Loucy (cell line): ENCODE measurements around the gene GAS2L2.

ENCODE experiments used
- H2AFZ ChIP-seq: fragments of 200-600 bp; sonication (generic); 2 replicates; pipeline ENCODE4 v1.6.0; 2016; ENCODE audit warnings: antibody characterized with exemption, mild to moderate bottlenecking, low read length, moderate library complexity
- H3F3A ChIP-seq: fragments of 200-600 bp; 2 replicates; pipeline ENCODE4 v1.6.0; 2016; ENCODE audit warnings: antibody characterized with exemption, low read depth, mild to moderate bottlenecking
- H3K27me3 ChIP-seq: fragments of 200-600 bp; sonication (generic); 2 replicates; pipeline ENCODE4 v1.6.1; 2014; ENCODE audit warnings: low read length, mild to moderate bottlenecking; ENCODE audit not compliant: insufficient read depth, poor library complexity, severe bottlenecking
- H3K36me3 ChIP-seq: fragments of 200-600 bp; sonication (generic); 2 replicates; pipeline ENCODE4 v1.6.1; 2016; ENCODE audit warnings: low read length; ENCODE audit not compliant: insufficient read depth
- H3K4me1 ChIP-seq: fragments of 200-600 bp; sonication (generic); 2 replicates; pipeline ENCODE4 v1.5.1; 2014; ENCODE audit warnings: low read length, mild to moderate bottlenecking; ENCODE audit not compliant: insufficient read depth, poor library complexity, severe bottlenecking
- H3K4me2 ChIP-seq: fragments of 200-600 bp; sonication (generic); 2 replicates; pipeline ENCODE4 v1.6.0; 2014; ENCODE audit warnings: antibody characterized with exemption, low read length, low read depth, mild to moderate bottlenecking; ENCODE audit not compliant: poor library complexity, severe bottlenecking
- H3K4me3 ChIP-seq: fragments of 200-600 bp; sonication (generic); 2 replicates; pipeline ENCODE4 v1.5.1; 2014; ENCODE audit warnings: low read length, mild to moderate bottlenecking, mixed read lengths; ENCODE audit not compliant: poor library complexity, severe bottlenecking
- H3K79me2 ChIP-seq: fragments of 200-600 bp; sonication (generic); 2 replicates; pipeline ENCODE4 v1.6.1; 2014; ENCODE audit warnings: low read length; ENCODE audit not compliant: insufficient read depth
- H3K9ac ChIP-seq: fragments of 200-600 bp; sonication (generic); 2 replicates; pipeline ENCODE4 v1.6.0; 2014; ENCODE audit warnings: mild to moderate bottlenecking, low read depth, low read length, moderate library complexity; ENCODE audit not compliant: poor library complexity, severe bottlenecking
- H3K9me2 ChIP-seq: fragments of 200-600 bp; sonication (generic); replicated peaks from 2 replicates; pipeline ENCODE4 v1.6.1; 2016; ENCODE audit warnings: low read depth, low read length, mixed read lengths
- H3K9me3 ChIP-seq: fragments of 200-600 bp; sonication (generic); 2 replicates; pipeline ENCODE4 v1.6.1; 2014; ENCODE audit warnings: mild to moderate bottlenecking, antibody characterized with exemption, low read length, low read depth; ENCODE audit not compliant: insufficient read depth
- H4K20me1 ChIP-seq: fragments of 200-600 bp; sonication (generic); 2 replicates; pipeline ENCODE4 v1.6.0; 2014; ENCODE audit warnings: antibody characterized with exemption, low read length, mild to moderate bottlenecking; ENCODE audit not compliant: insufficient read depth, poor library complexity, severe bottlenecking
- EZH2phosphoT487 ChIP-seq: fragments of 200-600 bp; IDR thresholded peaks from 2 replicates; pipeline ENCODE4 v1.6.1; 2018; ENCODE audit warnings: antibody characterized with exemption, mild to moderate bottlenecking, moderate library complexity, borderline replicate concordance
- TF ChIP-seq, protein P1 (sequence below): fragments of 200-600 bp; sonication (generic); conservative IDR thresholded peaks from 2 replicates; pipeline ENCODE4 v1.5.1; 2014; ENCODE audit warnings: mild to moderate bottlenecking, antibody characterized with exemption, low read length

Gene GAS2L2

GRCh38 chr17:35795871-35796265 is 42.8 kb upstream of the GAS2L2 start:
- Histone ChIP-seq H2AFZ (peak overlapping the region; percentile 63; the same call in 1 of the 2 replicates), H3K79me2 (no peaks in the 10 kb centered on the region), H3K9me2 (no peaks in the 10 kb centered on the region), H3K36me3 (no peaks in the 10 kb centered on the region), H4K20me1 (no peaks in the 10 kb centered on the region), H3K27me3 (no peaks in the 10 kb centered on the region), H3K4me2 (peak overlapping the region; percentile 75), H3K9me3 (no peaks in the 10 kb centered on the region), H3K4me3 (peak overlapping the region; percentile 65), H3F3A (no peaks in the 10 kb centered on the region), H3K4me1 (peaks cover 17% of the 10 kb centered on the region), H3K9ac (peak overlapping the region; percentile 61)
- TF ChIP-seq, protein P1, sequence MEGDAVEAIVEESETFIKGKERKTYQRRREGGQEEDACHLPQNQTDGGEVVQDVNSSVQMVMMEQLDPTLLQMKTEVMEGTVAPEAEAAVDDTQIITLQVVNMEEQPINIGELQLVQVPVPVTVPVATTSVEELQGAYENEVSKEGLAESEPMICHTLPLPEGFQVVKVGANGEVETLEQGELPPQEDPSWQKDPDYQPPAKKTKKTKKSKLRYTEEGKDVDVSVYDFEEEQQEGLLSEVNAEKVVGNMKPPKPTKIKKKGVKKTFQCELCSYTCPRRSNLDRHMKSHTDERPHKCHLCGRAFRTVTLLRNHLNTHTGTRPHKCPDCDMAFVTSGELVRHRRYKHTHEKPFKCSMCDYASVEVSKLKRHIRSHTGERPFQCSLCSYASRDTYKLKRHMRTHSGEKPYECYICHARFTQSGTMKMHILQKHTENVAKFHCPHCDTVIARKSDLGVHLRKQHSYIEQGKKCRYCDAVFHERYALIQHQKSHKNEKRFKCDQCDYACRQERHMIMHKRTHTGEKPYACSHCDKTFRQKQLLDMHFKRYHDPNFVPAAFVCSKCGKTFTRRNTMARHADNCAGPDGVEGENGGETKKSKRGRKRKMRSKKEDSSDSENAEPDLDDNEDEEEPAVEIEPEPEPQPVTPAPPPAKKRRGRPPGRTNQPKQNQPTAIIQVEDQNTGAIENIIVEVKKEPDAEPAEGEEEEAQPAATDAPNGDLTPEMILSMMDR, result no peak
- no peak for TF ChIP-seq EZH2phosphoT487

- H3K79me2 ChIP-seq, result no peaks in the 10 kb centered on the region
- no peaks in the 10 kb centered on the region for H3K9me3 ChIP-seq
- H3F3A ChIP-seq, result no peaks in the 10 kb centered on the region
- peak within 1 kb of the TSS; percentile 75 for H3K4me2 ChIP-seq
- H3K4me3 ChIP-seq, result peak within 1 kb of the TSS; percentile 65
- no peaks in the 10 kb centered on the region for H3K9me2 ChIP-seq
- peaks cover 11% of the 10 kb centered on the region for H3K4me1 ChIP-seq
- no peak for TF ChIP-seq EZH2phosphoT487
- TF ChIP-seq, protein P1, result no peak
- peak within 1 kb of the TSS; percentile 63 for H2AFZ ChIP-seq
- no peaks in the 10 kb centered on the region for H4K20me1 ChIP-seq
- H3K27me3 ChIP-seq, result no peaks in the 10 kb centered on the region
- H3K36me3 ChIP-seq, result no peaks in the 10 kb centered on the region
- peak within 1 kb of the TSS; percentile 61 for H3K9ac ChIP-seq
These were observed 42.2 kb upstream of the GAS2L2 start, which contains the start of gene MMP28 for GRCh38 chr17:35795007-35795870. TSS of gene MMP28 (minus strand) at chr17:35795641. CDS start at chr17:35795377, 264 bp downstream.

- Histone ChIP-seq H3K9ac (no peak overlapping the region), H3K79me2 (no peaks in the 10 kb centered on the region), H3K36me3 (no peaks in the 10 kb centered on the region), H3K9me2 (no peaks in the 10 kb centered on the region), H3K9me3 (no peaks in the 10 kb centered on the region), H3F3A (no peaks in the 10 kb centered on the region), H2AFZ (no peak overlapping the region), H3K4me3 (no peak overlapping the region), H3K27me3 (no peaks in the 10 kb centered on the region), H3K4me2 (no peak overlapping the region), H4K20me1 (no peaks in the 10 kb centered on the region), H3K4me1 (peaks cover 14% of the 10 kb centered on the region)
- TF ChIP-seq EZH2phosphoT487, result no peak
- TF ChIP-seq, protein P1, result no peak
These were observed 40.2 kb upstream of the GAS2L2 start for GRCh38 chr17:35793257-35793656.
